AG09319 (cell line): ENCODE measurements around the gene CBX6.
A peak's percentile ranks its signal among the peaks of the same experiment; 100 is the strongest.

Experiments used
- DNase-seq: peaks from one replicate; pipeline ENCODE4 v3.0.0-alpha.2; 2010; ENCODE audit warnings: low read depth; ENCODE audit errors: extremely low read depth
- CTCF ChIP-seq: IDR thresholded peaks from 2 replicates; pipeline ENCODE4 v1.5.1; 2011; ENCODE audit warnings: low read depth, mild to moderate bottlenecking, inconsistent platforms, low read length, moderate library complexity

Gene CBX6

GRCh38 chr22:38829485-38829884 is 42.5 kb downstream of the CBX6 start:
- no peak for TF ChIP-seq CTCF
- no peak for DNase-seq

DNA sequence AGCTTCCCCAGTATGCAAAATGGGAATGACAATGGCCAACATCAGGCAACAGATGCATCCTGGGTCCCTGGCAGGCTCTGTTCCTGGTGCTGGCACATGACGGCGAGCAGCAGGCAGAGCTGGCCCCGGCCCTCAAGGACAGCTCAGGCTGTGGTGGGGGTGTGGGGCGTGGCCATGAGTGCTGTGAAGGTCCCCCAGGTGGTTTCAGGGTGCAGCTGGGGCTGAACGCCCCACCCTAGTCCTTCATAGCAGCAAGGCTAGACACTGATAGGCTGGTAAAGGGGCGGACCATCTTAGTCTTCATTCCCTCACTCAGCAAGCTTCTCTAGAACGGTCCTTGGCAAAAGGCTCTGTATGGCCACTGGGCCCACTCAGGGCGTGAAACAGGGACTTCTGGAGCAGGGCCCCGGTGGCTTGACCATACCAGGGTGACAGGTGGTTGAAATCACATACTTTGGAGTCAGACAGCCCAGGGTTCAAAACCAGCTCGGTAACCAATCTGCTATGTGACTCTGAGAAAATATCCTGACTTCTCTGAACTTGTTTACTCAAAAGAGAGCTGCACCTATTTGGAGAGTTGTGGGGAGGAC is 43.3 kb downstream of the CBX6 start:
- TF ChIP-seq CTCF, result no peak

DNA sequence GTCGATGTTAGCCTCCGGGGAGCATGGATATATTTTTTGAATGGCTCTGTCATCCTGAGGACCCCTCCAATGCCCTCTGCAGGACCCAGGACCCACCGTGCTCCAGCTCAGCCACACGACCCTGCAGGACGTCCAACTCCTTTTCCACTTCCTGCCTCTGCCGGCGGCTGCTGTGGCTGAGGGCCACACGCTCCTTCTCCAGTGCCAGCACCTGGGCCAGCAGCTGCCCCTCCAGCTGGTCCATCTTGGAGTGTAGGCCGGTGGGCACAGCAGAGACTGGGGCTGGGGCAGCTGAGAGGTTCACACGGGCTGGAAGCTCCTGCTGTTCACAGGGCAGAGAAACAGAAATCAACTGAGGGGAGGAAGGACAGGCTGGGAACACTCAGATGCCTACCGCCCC is 43.8 kb downstream of the CBX6 start:
- no peak for TF ChIP-seq CTCF
- DNase-seq, result no peak

More for the DNA sequence above, 43.3 kb downstream of the CBX6 start:
- DNase-seq, result no peak

DNA sequence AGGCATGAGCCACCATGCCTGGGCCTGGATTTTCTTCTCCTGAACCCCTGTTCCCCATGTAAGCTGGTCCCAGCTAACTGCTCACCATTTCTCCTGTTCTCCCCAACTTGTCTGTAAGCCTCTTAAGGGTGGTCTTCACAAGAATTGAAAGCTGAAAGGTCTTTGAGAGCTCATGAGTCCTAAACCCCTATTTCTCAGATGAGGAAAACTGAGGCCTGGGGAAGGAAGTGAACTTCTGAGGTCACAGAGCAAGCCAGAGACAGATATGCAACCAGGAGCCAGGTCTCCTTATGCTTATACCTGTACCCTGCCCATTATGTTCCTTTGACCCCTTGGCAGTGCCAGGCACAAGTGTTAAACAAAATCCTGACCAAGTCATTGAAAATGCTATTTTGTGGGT is 44.5 kb downstream of the CBX6 start:
- no peak for DNase-seq
- TF ChIP-seq CTCF, result no peak

DNA sequence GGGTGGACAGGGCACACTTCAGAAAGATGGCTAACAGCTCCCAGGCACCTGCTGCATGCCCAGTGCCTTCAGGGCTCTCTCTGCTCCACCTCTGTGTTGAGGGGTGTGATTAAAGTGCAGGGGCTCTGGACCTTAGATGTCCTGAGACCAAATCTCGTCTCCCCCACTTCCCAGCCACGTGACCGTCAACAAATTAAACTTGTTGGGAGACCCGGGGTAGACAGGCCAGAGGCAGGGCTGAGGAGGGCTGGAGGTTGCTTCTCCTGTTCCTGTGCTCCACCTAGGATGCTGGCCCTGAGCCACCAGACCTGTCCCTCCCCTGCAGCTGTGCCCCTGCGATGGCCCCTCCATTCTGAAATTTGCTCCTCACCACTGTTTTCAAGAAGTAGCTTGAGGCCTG is 45.2 kb downstream of the CBX6 start:
- DNase-seq, result no peak
- TF ChIP-seq CTCF, result no peak

- TF ChIP-seq CTCF, result no peak
- DNase-seq, result no peak
These were observed 45.6 kb downstream of the CBX6 start for GRCh38 chr22:38826386-38826785.

GRCh38 chr22:38824585-38824984 is 47.4 kb downstream of the CBX6 start:
- peak; percentile 28 for DNase-seq
- peak; percentile 46 for TF ChIP-seq CTCF
